ENCODE results near the gene SUSD4. TPM values are rescaled to one million over a fixed set of nuclear protein-coding genes. Genes with fewer than 3 reads are reported as not detected.

The SUSD4 gene
- total RNA-seq, 3 donors from 2014 or later (not counting 1 experiment from before 2014, with no cell fraction given), result 0.60 to 1.1 TPM; not detected in 1

DNA sequence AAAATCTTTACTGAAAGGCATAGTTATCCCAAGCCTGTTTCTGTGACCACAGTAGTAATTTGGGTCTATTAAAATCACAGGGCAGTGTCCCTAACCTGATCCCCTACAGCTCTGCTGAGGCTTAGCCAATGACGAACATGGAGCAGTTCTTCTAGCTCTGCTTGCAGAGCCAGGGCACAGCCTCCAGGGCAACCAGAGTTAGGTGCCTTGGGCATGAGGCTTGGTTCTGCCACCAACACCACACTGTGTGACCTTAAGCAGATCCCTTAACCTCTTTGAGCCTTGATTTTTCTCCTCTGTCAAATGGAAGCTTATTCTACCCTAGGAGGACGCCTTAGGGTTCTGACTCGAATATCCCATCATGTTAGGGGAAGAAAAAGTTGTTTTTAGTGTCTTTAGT lies 134.2 kb downstream of the SUSD4 start:
- no peak overlapping the region for H3K27ac ChIP-seq (ENCODE audit: low read length)
- intact Hi-C loops (cut with micrococcal nuclease), result no loop called here
- no peak for DNase-seq
- peak overlapping the region; percentile 25 for H3K4me3 Mint-ChIP-seq
- H3K27me3 Mint-ChIP-seq (ENCODE audit: low read depth in 2 of 2), result peaks cover 16 to 29% of the 10 kb centered on the region in 2 donors
- 60% methylated on average over 3 of the region's 3 CpGs for WGBS (ENCODE audit: insufficient coverage)
- H3K4me1 Mint-ChIP-seq, result peaks cover 17 to 19% of the 10 kb centered on the region in 2 donors
- no peaks in the 10 kb centered on the region for H3K27me3 ChIP-seq (ENCODE audit: control insufficient read depth, insufficient read depth, low read length)
- H3K4me1 ChIP-seq (ENCODE audit: control insufficient read depth, insufficient read depth, low read length), result peaks cover 40% of the 10 kb centered on the region
- no peaks in the 10 kb centered on the region for H3K9me3 ChIP-seq (ENCODE audit: control insufficient read depth, insufficient read depth, low read length)
- H3K9me3 Mint-ChIP-seq, result no peaks in the 10 kb centered on the region
- TF ChIP-seq, protein P1, sequence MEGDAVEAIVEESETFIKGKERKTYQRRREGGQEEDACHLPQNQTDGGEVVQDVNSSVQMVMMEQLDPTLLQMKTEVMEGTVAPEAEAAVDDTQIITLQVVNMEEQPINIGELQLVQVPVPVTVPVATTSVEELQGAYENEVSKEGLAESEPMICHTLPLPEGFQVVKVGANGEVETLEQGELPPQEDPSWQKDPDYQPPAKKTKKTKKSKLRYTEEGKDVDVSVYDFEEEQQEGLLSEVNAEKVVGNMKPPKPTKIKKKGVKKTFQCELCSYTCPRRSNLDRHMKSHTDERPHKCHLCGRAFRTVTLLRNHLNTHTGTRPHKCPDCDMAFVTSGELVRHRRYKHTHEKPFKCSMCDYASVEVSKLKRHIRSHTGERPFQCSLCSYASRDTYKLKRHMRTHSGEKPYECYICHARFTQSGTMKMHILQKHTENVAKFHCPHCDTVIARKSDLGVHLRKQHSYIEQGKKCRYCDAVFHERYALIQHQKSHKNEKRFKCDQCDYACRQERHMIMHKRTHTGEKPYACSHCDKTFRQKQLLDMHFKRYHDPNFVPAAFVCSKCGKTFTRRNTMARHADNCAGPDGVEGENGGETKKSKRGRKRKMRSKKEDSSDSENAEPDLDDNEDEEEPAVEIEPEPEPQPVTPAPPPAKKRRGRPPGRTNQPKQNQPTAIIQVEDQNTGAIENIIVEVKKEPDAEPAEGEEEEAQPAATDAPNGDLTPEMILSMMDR (IDR thresholded peaks at IDR 0.05), result no peak
- no peak overlapping the region for H3K4me3 ChIP-seq (ENCODE audit: low read length)
- H3K36me3 Mint-ChIP-seq, result no peaks in the 10 kb centered on the region
- H3K27ac Mint-ChIP-seq, result no peak overlapping the region
- peak in 1 of 3 donors; percentile 28 for ATAC-seq
- no peaks in the 10 kb centered on the region for H3K36me3 ChIP-seq (ENCODE audit: control insufficient read depth, insufficient read depth, low read length)

DNA sequence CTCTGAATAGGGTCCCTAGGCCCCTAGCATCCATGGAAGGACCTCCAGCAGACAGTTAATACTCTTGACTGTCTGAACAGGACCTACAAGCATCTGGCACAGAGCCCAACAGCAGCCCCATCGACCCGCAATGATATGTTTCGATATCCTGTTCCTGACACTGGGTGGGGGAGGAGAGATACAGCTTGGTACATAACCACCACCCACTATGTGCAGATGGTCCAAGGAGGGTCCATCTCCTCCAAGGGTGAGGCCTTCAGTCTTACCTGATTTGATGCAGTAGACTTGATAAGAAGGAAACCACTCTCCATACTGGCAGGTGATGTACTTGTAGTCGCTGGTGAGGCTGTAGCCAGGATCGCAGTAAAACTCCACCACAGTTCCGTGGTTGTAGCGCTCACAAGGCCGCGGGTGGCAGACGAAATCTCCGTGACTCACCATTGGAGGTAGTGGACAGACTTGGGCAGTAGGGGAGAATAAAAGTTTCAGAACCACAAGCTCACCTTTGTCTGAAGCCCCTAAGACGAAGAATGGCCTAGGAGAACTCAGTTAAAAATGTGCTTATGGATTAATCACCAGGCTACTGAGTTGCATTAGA lies 134.9 kb downstream of the SUSD4 start:
- Histone ChIP-seq H3K36me3 (ENCODE audit: control insufficient read depth, insufficient read depth, low read length) (no peaks in the 10 kb centered on the region), H3K27ac (ENCODE audit: low read length) (no peak overlapping the region), H3K27me3 (ENCODE audit: control insufficient read depth, insufficient read depth, low read length) (no peaks in the 10 kb centered on the region), H3K4me1 (ENCODE audit: control insufficient read depth, insufficient read depth, low read length) (peaks cover 40% of the 10 kb centered on the region), H3K9me3 (ENCODE audit: control insufficient read depth, insufficient read depth, low read length) (no peaks in the 10 kb centered on the region), H3K4me3 (ENCODE audit: low read length) (no peak overlapping the region)
- Mint-ChIP-seq H3K9me3 (no peaks in the 10 kb centered on the region), H3K4me3 (no peak overlapping the region), H3K27me3 (ENCODE audit: low read depth in 2 of 2) (peaks cover 15 to 29% of the 10 kb centered on the region in 2 donors), H3K27ac (no peak overlapping the region), H3K36me3 (no peaks in the 10 kb centered on the region), H3K4me1 (peaks cover 17 to 19% of the 10 kb centered on the region in 2 donors)
- intact Hi-C loops (cut with micrococcal nuclease), result no loop called here
- ATAC-seq, result no peak
- TF ChIP-seq, protein P1 (IDR thresholded peaks at IDR 0.05), result no peak
- 92% methylated on average over 12 of the region's 12 CpGs for WGBS (ENCODE audit: insufficient coverage)
- peak in 1 of 2 donors; percentile 24 for DNase-seq

DNA sequence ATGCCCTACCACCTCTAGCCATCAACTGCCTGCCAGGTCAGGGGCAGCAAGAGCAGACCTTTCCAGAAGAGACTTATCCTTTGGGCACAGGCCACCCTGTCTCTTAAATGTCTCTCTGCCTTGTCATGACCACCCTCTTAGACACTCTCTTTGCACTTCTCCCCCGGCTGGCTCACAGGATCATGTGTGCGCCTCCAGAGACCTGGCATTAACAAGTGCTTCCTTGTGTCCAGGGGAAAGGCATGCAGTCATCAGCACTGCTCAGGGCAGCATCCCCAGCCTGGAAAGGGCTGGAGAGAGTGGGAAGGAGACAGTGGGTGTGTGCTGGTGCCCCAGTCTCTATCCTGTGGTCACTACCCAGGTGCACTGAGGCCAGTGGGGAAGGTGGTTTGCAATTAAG lies 135.8 kb downstream of the SUSD4 start:
- Histone ChIP-seq H3K27ac (ENCODE audit: low read length) (no peak overlapping the region), H3K4me1 (ENCODE audit: control insufficient read depth, insufficient read depth, low read length) (peaks cover 40% of the 10 kb centered on the region), H3K4me3 (ENCODE audit: low read length) (no peak overlapping the region), H3K27me3 (ENCODE audit: control insufficient read depth, insufficient read depth, low read length) (no peaks in the 10 kb centered on the region), H3K9me3 (ENCODE audit: control insufficient read depth, insufficient read depth, low read length) (no peaks in the 10 kb centered on the region), H3K36me3 (ENCODE audit: control insufficient read depth, insufficient read depth, low read length) (no peaks in the 10 kb centered on the region)
- no peak for ATAC-seq
- H3K27me3 Mint-ChIP-seq (ENCODE audit: low read depth in 2 of 2), result peaks cover 15 to 29% of the 10 kb centered on the region in 2 donors
- intact Hi-C loops (cut with micrococcal nuclease), result no loop called here
- 95% methylated on average over 2 of the region's 2 CpGs for WGBS (ENCODE audit: insufficient coverage)
- TF ChIP-seq, protein P1 (IDR thresholded peaks at IDR 0.05), result no peak
- peaks cover 17 to 19% of the 10 kb centered on the region in 2 donors for H3K4me1 Mint-ChIP-seq
- no peak overlapping the region for H3K4me3 Mint-ChIP-seq
- no peak for DNase-seq
- H3K9me3 Mint-ChIP-seq, result no peaks in the 10 kb centered on the region
- no peaks in the 10 kb centered on the region for H3K36me3 Mint-ChIP-seq
- peak overlapping the region in 1 of 2 donors; percentile 44 for H3K27ac Mint-ChIP-seq

Data from natural killer cell (primary cell).